ENCODE data around the gene VAV2. TPM values are rescaled to one million over a fixed set of nuclear protein-coding genes. Genes with fewer than 3 reads are reported as not detected.

The VAV2 gene
- total RNA-seq, 2 experiments from 2014 or later = 11.0 to 27.8 TPM

DNA sequence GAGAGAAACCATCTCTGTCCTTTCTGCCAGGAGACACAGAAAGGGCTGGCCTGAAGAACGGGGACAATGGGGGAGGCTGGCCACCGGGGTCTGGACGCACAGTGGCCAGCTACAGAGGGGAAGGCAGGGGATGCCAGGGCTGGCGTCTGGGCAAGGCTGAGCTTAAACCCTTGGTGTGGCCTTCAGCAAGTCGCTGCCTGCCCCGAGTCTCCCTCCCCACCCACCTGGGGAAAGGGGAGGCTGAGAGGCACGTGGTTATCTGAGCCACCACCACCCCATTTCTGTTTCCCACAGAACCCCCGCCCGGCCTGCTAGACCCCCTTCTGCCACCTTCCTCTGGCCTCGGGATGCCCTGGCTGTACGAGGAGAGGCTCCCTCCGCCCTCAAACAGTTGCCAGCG lies 115.3 kb downstream of the VAV2 start:
- CTCF ChIA-PET (ENCODE audit: unreplicated experiment) = no interaction called here
- TF ChIP-seq EZH2phosphoT487 (IDR thresholded peaks at IDR 0.05; ENCODE audit: borderline replicate concordance, low read depth, low read length) = no peak
- TF ChIP-seq, protein P1, sequence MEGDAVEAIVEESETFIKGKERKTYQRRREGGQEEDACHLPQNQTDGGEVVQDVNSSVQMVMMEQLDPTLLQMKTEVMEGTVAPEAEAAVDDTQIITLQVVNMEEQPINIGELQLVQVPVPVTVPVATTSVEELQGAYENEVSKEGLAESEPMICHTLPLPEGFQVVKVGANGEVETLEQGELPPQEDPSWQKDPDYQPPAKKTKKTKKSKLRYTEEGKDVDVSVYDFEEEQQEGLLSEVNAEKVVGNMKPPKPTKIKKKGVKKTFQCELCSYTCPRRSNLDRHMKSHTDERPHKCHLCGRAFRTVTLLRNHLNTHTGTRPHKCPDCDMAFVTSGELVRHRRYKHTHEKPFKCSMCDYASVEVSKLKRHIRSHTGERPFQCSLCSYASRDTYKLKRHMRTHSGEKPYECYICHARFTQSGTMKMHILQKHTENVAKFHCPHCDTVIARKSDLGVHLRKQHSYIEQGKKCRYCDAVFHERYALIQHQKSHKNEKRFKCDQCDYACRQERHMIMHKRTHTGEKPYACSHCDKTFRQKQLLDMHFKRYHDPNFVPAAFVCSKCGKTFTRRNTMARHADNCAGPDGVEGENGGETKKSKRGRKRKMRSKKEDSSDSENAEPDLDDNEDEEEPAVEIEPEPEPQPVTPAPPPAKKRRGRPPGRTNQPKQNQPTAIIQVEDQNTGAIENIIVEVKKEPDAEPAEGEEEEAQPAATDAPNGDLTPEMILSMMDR (conservative IDR thresholded peaks at IDR 0.05; ENCODE audit: low read length) = no peak
- Histone ChIP-seq H3K79me2 (ENCODE audit: insufficient read depth, low read depth, low read length) (no peaks in the 10 kb centered on the region), H2AFZ (ENCODE audit: low read length) (no peak overlapping the region), H3K9me2 (ENCODE audit: insufficient read depth, low read length) (no peaks in the 10 kb centered on the region), H3K4me1 (ENCODE audit: insufficient read depth, low read length, poor library complexity, severe bottlenecking) (no peaks in the 10 kb centered on the region), H3K4me2 (ENCODE audit: low read length) (no peak overlapping the region), H3K4me3 (ENCODE audit: low read depth, low read length, poor library complexity, severe bottlenecking) (no peak overlapping the region), H3K9me3 (ENCODE audit: low read length) (no peaks in the 10 kb centered on the region), H3K36me3 (ENCODE audit: insufficient read depth, low read length) (no peaks in the 10 kb centered on the region), H4K20me1 (ENCODE audit: insufficient read depth, low read length) (no peaks in the 10 kb centered on the region; the same call in 1 of the 2 replicates), H3K27ac (ENCODE audit: low read depth, low read length, poor library complexity, severe bottlenecking) (no peak overlapping the region)
- intact Hi-C loops (cut with micrococcal nuclease; ENCODE audit: unreplicated experiment) = loop anchor here (5.0 kb wide), 1 partner anchor 115 kb away; the partner anchor contains the start of gene VAV2
- DNase-seq (ENCODE audit: low spot score) = no peak
- no TSS peak for BruUV-seq (replicated peaks)
- POLR2A ChIA-PET = no interaction called here

DNA sequence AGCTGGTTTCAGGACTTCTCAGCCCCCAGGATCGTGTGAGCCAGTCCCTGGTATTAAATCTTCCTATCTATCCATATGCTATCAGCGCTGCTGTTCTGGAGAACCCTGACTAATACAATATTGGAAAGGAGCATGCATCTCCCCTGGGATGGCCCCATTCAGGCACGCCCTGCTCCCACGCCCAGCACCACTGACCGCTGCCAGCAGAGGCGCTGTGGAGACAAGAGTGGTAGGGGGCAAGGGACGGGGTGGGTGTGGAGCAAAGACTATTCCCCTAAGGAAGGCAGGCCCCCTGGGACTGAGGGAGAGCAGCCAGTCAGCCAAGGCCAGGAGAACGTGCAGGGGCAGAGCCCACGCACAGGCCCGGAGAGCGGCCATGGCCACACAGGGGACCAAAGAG lies 116.0 kb downstream of the VAV2 start:
- Histone ChIP-seq H3K4me3 (ENCODE audit: low read depth, low read length, poor library complexity, severe bottlenecking) (no peak overlapping the region), H3K27ac (ENCODE audit: low read depth, low read length, poor library complexity, severe bottlenecking) (no peak overlapping the region), H3K9me3 (ENCODE audit: low read length) (no peaks in the 10 kb centered on the region), H2AFZ (ENCODE audit: low read length) (no peak overlapping the region), H4K20me1 (ENCODE audit: insufficient read depth, low read length) (no peaks in the 10 kb centered on the region; the same call in 1 of the 2 replicates), H3K36me3 (ENCODE audit: insufficient read depth, low read length) (no peaks in the 10 kb centered on the region), H3K79me2 (ENCODE audit: insufficient read depth, low read depth, low read length) (no peaks in the 10 kb centered on the region), H3K4me1 (ENCODE audit: insufficient read depth, low read length, poor library complexity, severe bottlenecking) (no peaks in the 10 kb centered on the region), H3K9me2 (ENCODE audit: insufficient read depth, low read length) (no peaks in the 10 kb centered on the region), H3K4me2 (ENCODE audit: low read length) (no peak overlapping the region)
- ChIA-PET CTCF (ENCODE audit: unreplicated experiment) (no interaction called here), POLR2A (interaction anchor here (0.6 kb wide), 1 partner anchor 349 kb away, joined by 3 read pairs; no protein-coding TSS in a partner anchor)
- no TSS peak for BruUV-seq (replicated peaks)
- no peak for DNase-seq (ENCODE audit: low spot score)
- intact Hi-C loops (cut with micrococcal nuclease; ENCODE audit: unreplicated experiment) = loop anchor here (5.0 kb wide), 1 partner anchor 116 kb away; the partner anchor contains the start of gene VAV2
- TF ChIP-seq EZH2phosphoT487 (IDR thresholded peaks at IDR 0.05; ENCODE audit: borderline replicate concordance, low read depth, low read length) = no peak
- TF ChIP-seq, protein P1 (conservative IDR thresholded peaks at IDR 0.05; ENCODE audit: low read length) = peak; percentile 47; the same call in 1 of the 2 replicates

DNA sequence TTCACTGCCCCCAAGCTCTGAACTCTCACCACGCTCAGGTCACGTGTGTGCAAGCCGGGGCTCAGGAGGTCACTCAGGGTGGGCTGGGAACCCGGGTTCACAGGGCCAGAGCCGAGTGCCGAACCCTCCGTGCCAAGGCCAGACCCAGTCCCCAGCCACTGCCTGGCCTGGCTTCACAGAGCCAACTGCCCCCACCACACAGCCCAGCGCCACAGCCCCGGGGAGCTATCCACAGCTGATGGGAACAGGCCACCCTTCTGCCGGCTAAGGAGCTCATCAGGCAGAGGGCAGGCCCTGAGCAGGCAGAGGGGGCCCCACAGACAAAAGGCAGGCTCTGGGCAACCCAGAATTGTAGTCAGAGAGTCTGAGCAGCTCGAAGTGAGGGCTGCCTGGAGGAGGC lies 117.0 kb downstream of the VAV2 start:
- H2AFZ ChIP-seq (ENCODE audit: low read length) = no peak overlapping the region
- TF ChIP-seq, protein P1 (conservative IDR thresholded peaks at IDR 0.05; ENCODE audit: low read length) = no peak
- TF ChIP-seq EZH2phosphoT487 (IDR thresholded peaks at IDR 0.05; ENCODE audit: borderline replicate concordance, low read depth, low read length) = no peak
- BruUV-seq (replicated peaks) = no TSS peak

More for the DNA sequence above, 117.0 kb downstream of the VAV2 start:
- intact Hi-C loops (cut with micrococcal nuclease; ENCODE audit: unreplicated experiment) = loop anchor here (5.0 kb wide), 1 partner anchor 117 kb away; the partner anchor contains the start of gene VAV2
- ChIA-PET POLR2A (interaction anchor here (0.6 kb wide), 1 partner anchor 150 kb away, joined by 3 read pairs; the partner anchor contains the start of gene BRD3OS), CTCF (ENCODE audit: unreplicated experiment) (no interaction called here)
- Histone ChIP-seq H3K79me2 (ENCODE audit: insufficient read depth, low read depth, low read length) (no peaks in the 10 kb centered on the region), H3K4me1 (ENCODE audit: insufficient read depth, low read length, poor library complexity, severe bottlenecking) (peaks cover 6% of the 10 kb centered on the region), H3K36me3 (ENCODE audit: insufficient read depth, low read length) (no peaks in the 10 kb centered on the region), H3K9me3 (ENCODE audit: low read length) (no peaks in the 10 kb centered on the region), H3K27ac (ENCODE audit: low read depth, low read length, poor library complexity, severe bottlenecking) (no peak overlapping the region), H3K4me2 (ENCODE audit: low read length) (no peak overlapping the region), H3K9me2 (ENCODE audit: insufficient read depth, low read length) (no peaks in the 10 kb centered on the region), H3K4me3 (ENCODE audit: low read depth, low read length, poor library complexity, severe bottlenecking) (no peak overlapping the region), H4K20me1 (ENCODE audit: insufficient read depth, low read length) (no peaks in the 10 kb centered on the region; the same call in 1 of the 2 replicates)
- DNase-seq (ENCODE audit: low spot score) = no peak
